HepG2 (cell line): ENCODE measurements around the gene UCN2. TPM values are rescaled to one million over a fixed set of nuclear protein-coding genes. Genes with fewer than 3 reads are reported as not detected.
A peak's percentile ranks its signal among the peaks of the same experiment; 100 is the strongest.

Experiments used
- ATF2 ChIP-seq: sonication (generic); formaldehyde crosslinking; IDR thresholded peaks from 2 replicates; pipeline ENCODE4 v1.4.0; 2020; ENCODE audit warnings: missing genetic modification reagents
- ELF4 ChIP-seq: sonication (generic); formaldehyde crosslinking; IDR thresholded peaks from 2 replicates; pipeline ENCODE4 v1.5.0; 2020; ENCODE audit warnings: missing genetic modification reagents, mild to moderate bottlenecking, moderate library complexity, borderline replicate concordance
- LRRFIP1 ChIP-seq: sonication (generic); formaldehyde crosslinking; conservative IDR thresholded peaks from 2 replicates; pipeline ENCODE4 v1.4.0; 2020; ENCODE audit warnings: missing genetic modification reagents
- SOX5 ChIP-seq: IDR thresholded peaks from 2 replicates; pipeline ENCODE4 v1.6.1; 2016; ENCODE audit warnings: borderline replicate concordance
- SRSF4 ChIP-seq: fragments of 200-400 bp; formaldehyde crosslinking; IDR thresholded peaks from one replicate; pipeline ENCODE4 v1.6.1; 2018; ENCODE audit warnings: mild to moderate bottlenecking, low read depth, low read length, moderate library complexity; ENCODE audit not compliant: poor library complexity, severe bottlenecking
- TGIF2 ChIP-seq: IDR thresholded peaks from 2 replicates; pipeline ENCODE4 v1.6.1; 2016; ENCODE audit warnings: control low read depth, missing compliant biosample characterization
- XRCC5 ChIP-seq: fragments of 200-400 bp; formaldehyde crosslinking; optimal IDR thresholded peaks from 2 replicates; pipeline ENCODE3; 2017; ENCODE audit warnings: mild to moderate bottlenecking, low read length
- ZBTB46 ChIP-seq: sonication (generic); formaldehyde crosslinking; IDR thresholded peaks from 2 replicates; pipeline ENCODE4 v1.4.0; 2020; ENCODE audit warnings: mild to moderate bottlenecking, missing genetic modification reagents, borderline replicate concordance
- ZHX1 ChIP-seq: sonication (generic); formaldehyde crosslinking; IDR thresholded peaks from 2 replicates; pipeline ENCODE4 v1.8.1; 2022; ENCODE audit warnings: low read depth, mild to moderate bottlenecking, missing genetic modification reagents
- ZNF343 ChIP-seq: sonication (generic); formaldehyde crosslinking; IDR thresholded peaks from 2 replicates; pipeline ENCODE4 v1.4.0; 2020; ENCODE audit warnings: mild to moderate bottlenecking, missing genetic modification reagents
- ZNF430 ChIP-seq: sonication (generic); formaldehyde crosslinking; IDR thresholded peaks from 2 replicates; pipeline ENCODE4 v1.9.0; 2021; ENCODE audit warnings: mild to moderate bottlenecking, missing genetic modification reagents
- ZNF879 ChIP-seq: sonication (generic); formaldehyde crosslinking; IDR thresholded peaks from 2 replicates; pipeline ENCODE4 v1.8.1; 2023; ENCODE audit warnings: missing genetic modification reagents
- polyA plus RNA-seq, 8 experiments: library from polyadenylated mRNA; depleted of rRNA in 3 of 8; stranded (reverse) in 7 of 8; unstranded in 1 of 8; fragments of >200 nt; fragmentation: Illumina TruSeq in 4 of 8; extraction: Trizol in 4 of 8; gene quantifications; 2 replicates each; pipeline versions ENCODE4 v1.2.1 to v1.2.3, GENCODE V29; 2011 to 2016; ENCODE audit warnings: low read depth in 4 of 8, missing spikeins in 1 of 8, mixed read lengths in 1 of 8; ENCODE audit not compliant: insufficient read depth in 1 of 8
- total RNA-seq, 5 experiments: library from RNA; depleted of rRNA; stranded (reverse); fragments of >200 nt; fragmentation: Illumina TruSeq; extraction: Trizol; gene quantifications; 2 replicates each; pipeline ENCODE4 v1.2.3, GENCODE V29; 2016; ENCODE audit warnings: low read depth in 1 of 5

Gene UCN2
- total and polyA plus RNA-seq, 2 of the 13 experiments (the other 11 are each of a cell fraction or from before 2014, with no cell fraction given) = 0.07 to 1.5 TPM

GRCh38 chr3:48556796-48557626 lies 6.6 kb downstream of the UCN2 start, which contains the start of gene PFKFB4 (continued):
- TF ChIP-seq ZHX1 (CRISPR knock-in tag) (no peak), ZNF879 (CRISPR knock-in tag) (no peak), XRCC5 (no peak), TGIF2 (no peak), ATF2 (0 out of 2 replicates have a peak, but pooled peaks have one; percentile 46), ZBTB46 (CRISPR knock-in tag) (no peak), SOX5 (CRISPR knock-in tag) (peak; percentile 70; the same call in 1 of the 2 replicates), LRRFIP1 (CRISPR knock-in tag) (no peak), ZNF343 (no peak; the same call in 1 of the 2 replicates), SRSF4 (no peak), ZNF430 (CRISPR knock-in tag) (peak; percentile 61), ELF4 (peak; percentile 24; the same call in 1 of the 2 replicates)
